Keratinocyte (primary cell): ENCODE data around the gene LTB4R2. TPM values are rescaled to one million over a fixed set of nuclear protein-coding genes. Genes with fewer than 3 reads are reported as not detected.

ENCODE experiments used
- DNase-seq: peaks from one replicate; pipeline ENCODE4 v3.0.0-alpha.2; 2011; ENCODE audit warnings: low read depth, missing footprints, low spot score
- FAIRE-seq: peaks from 2 replicates; lab custom pipeline; 2011; peaks lifted over from hg19 to GRCh38; lab: Jason Lieb, UNC
- H2AFZ ChIP-seq: 2 replicates; pipeline ENCODE4 v1.6.0; 2012; ENCODE audit warnings: low read length, control low read depth, inconsistent platforms; ENCODE audit not compliant: control insufficient read depth
- H3K27ac ChIP-seq: 2 replicates; pipeline ENCODE4 v1.5.1; 2011; ENCODE audit warnings: low read length; ENCODE audit not compliant: control insufficient read depth, insufficient read depth
- H3K27me3 ChIP-seq: 3 replicates; pipeline ENCODE4 v1.6.0; 2011; ENCODE audit warnings: low read length; ENCODE audit not compliant: control insufficient read depth, insufficient read depth; ENCODE audit errors: extremely low read depth
- H3K36me3 ChIP-seq, 2 experiments: 2 replicates in 1 of 2; 3 replicates in 1 of 2; pipeline ENCODE4 v1.5.1; 2011; ENCODE audit warnings: low read length in 2 of 2, mild to moderate bottlenecking in 1 of 2; ENCODE audit not compliant: control insufficient read depth in 2 of 2, insufficient read depth in 2 of 2; ENCODE audit errors: extremely low read depth in 1 of 2
- H3K4me1 ChIP-seq: 3 replicates; pipeline ENCODE4 v1.5.1; 2011; ENCODE audit warnings: low read length; ENCODE audit not compliant: control insufficient read depth, insufficient read depth; ENCODE audit errors: extremely low read depth
- H3K4me2 ChIP-seq: 3 replicates; pipeline ENCODE4 v1.6.0; 2011; ENCODE audit warnings: low read depth, low read length; ENCODE audit not compliant: control insufficient read depth, insufficient read depth; ENCODE audit errors: extremely low read depth
- H3K4me3 ChIP-seq, 3 experiments: fragments of 200-600 bp in 1 of 3; sonication (generic) in 1 of 3; 2 replicates in 2 of 3; 3 replicates in 1 of 3; pipeline ENCODE4 v1.5.1; 2011 to 2016; ENCODE audit warnings: low read length in 3 of 3, mild to moderate bottlenecking in 3 of 3, control low read depth in 2 of 3, inconsistent platforms in 1 of 3, low read depth in 1 of 3, mixed read lengths in 1 of 3, mixed run types in 1 of 3, moderate library complexity in 1 of 3; ENCODE audit not compliant: control insufficient read depth in 2 of 3, insufficient read depth in 2 of 3; ENCODE audit errors: extremely low read depth in 1 of 3
- H3K79me2 ChIP-seq: 2 replicates; pipeline ENCODE4 v1.6.0; 2012; ENCODE audit warnings: low read length; ENCODE audit not compliant: control insufficient read depth, insufficient read depth
- H3K9ac ChIP-seq: 3 replicates; pipeline ENCODE4 v1.6.0; 2011; ENCODE audit warnings: low read length; ENCODE audit not compliant: control insufficient read depth, insufficient read depth; ENCODE audit errors: extremely low read depth
- H3K9me1 ChIP-seq: 3 replicates; pipeline ENCODE4 v1.6.0; 2011; ENCODE audit warnings: low read length; ENCODE audit not compliant: control insufficient read depth, insufficient read depth; ENCODE audit errors: extremely low read depth
- H3K9me3 ChIP-seq: 2 replicates; pipeline ENCODE4 v1.5.1; 2012; ENCODE audit warnings: low read depth, low read length; ENCODE audit not compliant: control insufficient read depth
- H4K20me1 ChIP-seq: 3 replicates; pipeline ENCODE4 v1.6.0; 2011; ENCODE audit warnings: low read length; ENCODE audit not compliant: control insufficient read depth, insufficient read depth; ENCODE audit errors: extremely low read depth
- CTCF ChIP-seq, 3 experiments: IDR thresholded peaks in 1 of 3; conservative IDR thresholded peaks in 1 of 3; optimal IDR thresholded peaks in 1 of 3; 2 replicates in 2 of 3; 3 replicates in 1 of 3; pipeline versions ENCODE3 to v1.5.1; 2011; ENCODE audit warnings: low read length in 3 of 3, mild to moderate bottlenecking in 3 of 3, moderate library complexity in 2 of 3, control low read depth in 1 of 3, inconsistent platforms in 1 of 3; ENCODE audit not compliant: insufficient read depth in 2 of 3; ENCODE audit errors: extremely low read depth in 1 of 3
- EZH2 ChIP-seq: IDR thresholded peaks from one replicate; pipeline ENCODE4 v1.6.1; 2012; ENCODE audit warnings: inconsistent platforms, mild to moderate bottlenecking, low read length, moderate library complexity
- dilution Hi-C: fragments of 300-500 bp; cut with MboI; formaldehyde crosslinking; loops from one replicate; pipeline ENCODE4 v1.7.0; 2020; ENCODE audit warnings: low sequenced_read_pairs; ENCODE audit not compliant: extremely low pct_ligation_motif_present
- polyA plus RNA-seq, 5 experiments: library from polyadenylated mRNA; depleted of rRNA in 3 of 5; stranded (reverse) in 3 of 5; stranded (forward) in 1 of 5; unstranded in 1 of 5; fragments of >200 nt; gene quantifications; 1 replicate in 1 of 5; 2 replicates in 3 of 5; 3 replicates in 1 of 5; pipeline versions ENCODE4 v1.2.1 to v1.2.3, GENCODE V29; 2011 to 2012; ENCODE audit warnings: missing spikeins in 2 of 5, low read depth in 1 of 5, low replicate concordance in 1 of 5

LTB4R2 gene
- polyA plus RNA-seq, 1 donor (not counting 4 experiments of a cell fraction or from before 2014, with no cell fraction given), result 7.9 TPM

- no peaks in the 10 kb centered on the region for H3K9me1 ChIP-seq
- dilution Hi-C loops, result no loop called here
- no peak overlapping the region for H3K27ac ChIP-seq
- DNase-seq (no peak), FAIRE-seq (no peak)
- no peak overlapping the region for H3K4me3 ChIP-seq
- no peak overlapping the region for H3K9ac ChIP-seq
- H3K79me2 ChIP-seq, result no peaks in the 10 kb centered on the region
- H4K20me1 ChIP-seq, result no peaks in the 10 kb centered on the region
- TF ChIP-seq CTCF (optimal IDR thresholded peaks at IDR 0.05 in 1 of 3, IDR thresholded peaks at IDR 0.05 in 1 of 3, conservative IDR thresholded peaks at IDR 0.05 in 1 of 3; ENCODE audit: extremely low read depth in 1 of 3, insufficient read depth in 2 of 3, low read length in 3 of 3) (no peak), EZH2 (no peak)
- no peak overlapping the region for H3K4me2 ChIP-seq
- H3K4me1 ChIP-seq, result peaks cover 14% of the 10 kb centered on the region
- no peaks in the 10 kb centered on the region for H3K27me3 ChIP-seq
- H2AFZ ChIP-seq, result no peak overlapping the region
- H3K36me3 ChIP-seq, result peaks cover 2 to 4% of the 10 kb centered on the region in 2 experiments
- H3K9me3 ChIP-seq, result no peaks in the 10 kb centered on the region
Measured at GRCh38 chr14:24284501-24285035, 25.4 kb upstream of the LTB4R2 start.

- Histone ChIP-seq H3K27me3 (no peaks in the 10 kb centered on the region), H3K4me2 (no peak overlapping the region), H3K4me1 (peaks cover 11% of the 10 kb centered on the region), H3K27ac (no peak overlapping the region), H3K9me3 (no peaks in the 10 kb centered on the region), H3K9me1 (no peaks in the 10 kb centered on the region), H3K4me3 (no peak overlapping the region), H3K9ac (no peak overlapping the region), H3K36me3 (peaks cover 8 to 11% of the 10 kb centered on the region in 2 experiments), H2AFZ (no peak overlapping the region), H3K79me2 (no peaks in the 10 kb centered on the region), H4K20me1 (no peaks in the 10 kb centered on the region)
- no peak for DNase-seq
- FAIRE-seq, result no peak
- dilution Hi-C loops, result no loop called here
- TF ChIP-seq CTCF (optimal IDR thresholded peaks at IDR 0.05 in 1 of 3, IDR thresholded peaks at IDR 0.05 in 1 of 3, conservative IDR thresholded peaks at IDR 0.05 in 1 of 3; ENCODE audit: extremely low read depth in 1 of 3, insufficient read depth in 2 of 3, low read length in 3 of 3), result no peak
- no peak for TF ChIP-seq EZH2
Measured at GRCh38 chr14:24285351-24285750, 24.6 kb upstream of the LTB4R2 start.
